ENCODE results near the gene ANKRD49. TPM values are rescaled to one million over a fixed set of nuclear protein-coding genes. Genes with fewer than 3 reads are reported as not detected.

The ANKRD49 gene
- total and polyA plus RNA-seq, 10 of the 15 experiments (the other 5 are each of a cell fraction or from before 2014, with no cell fraction given): 19.2 to 46.6 (median 33.6) TPM

DNA sequence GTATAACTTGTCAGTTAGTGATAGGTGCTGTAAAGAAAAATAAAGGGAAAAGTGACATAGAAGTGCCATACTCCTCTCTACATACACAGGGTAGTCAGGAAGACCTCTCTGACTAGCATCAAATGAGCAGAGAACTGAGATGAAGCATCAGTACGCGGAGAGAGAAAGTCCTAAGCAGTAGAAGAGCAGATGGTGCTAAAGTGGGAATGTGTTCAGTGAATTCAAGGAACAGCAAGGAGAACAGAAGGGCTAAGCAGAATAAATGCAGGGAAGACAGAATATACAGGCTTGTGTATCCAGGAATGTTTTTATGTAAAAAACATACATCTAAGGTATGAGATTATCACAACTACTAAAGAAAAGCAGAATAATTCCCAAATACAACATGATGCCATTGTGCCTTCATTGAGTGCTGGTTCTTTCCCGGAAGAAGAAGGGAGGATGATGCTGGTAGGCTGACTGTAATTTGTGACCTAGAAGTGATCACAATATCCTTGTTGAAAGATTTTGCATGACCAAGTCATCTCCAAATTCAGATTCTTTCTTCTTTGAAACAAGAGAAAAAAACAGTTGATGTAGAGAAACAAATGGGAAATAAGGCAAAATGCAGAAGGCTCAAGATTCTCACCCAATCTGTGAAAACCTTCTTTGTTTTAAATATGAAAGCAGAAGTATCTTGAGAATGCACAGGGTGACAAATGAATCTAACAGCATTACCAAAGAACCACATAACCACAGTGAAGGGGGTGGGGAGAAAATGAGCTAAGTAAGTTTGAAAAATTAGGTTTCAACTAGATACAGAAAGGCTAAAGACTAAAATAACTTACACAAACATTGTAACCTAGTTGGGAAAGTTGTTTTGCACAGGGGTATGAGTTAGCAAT, 20.6 kb upstream of the ANKRD49 start (continued):
- TF ChIP-seq, protein P1, sequence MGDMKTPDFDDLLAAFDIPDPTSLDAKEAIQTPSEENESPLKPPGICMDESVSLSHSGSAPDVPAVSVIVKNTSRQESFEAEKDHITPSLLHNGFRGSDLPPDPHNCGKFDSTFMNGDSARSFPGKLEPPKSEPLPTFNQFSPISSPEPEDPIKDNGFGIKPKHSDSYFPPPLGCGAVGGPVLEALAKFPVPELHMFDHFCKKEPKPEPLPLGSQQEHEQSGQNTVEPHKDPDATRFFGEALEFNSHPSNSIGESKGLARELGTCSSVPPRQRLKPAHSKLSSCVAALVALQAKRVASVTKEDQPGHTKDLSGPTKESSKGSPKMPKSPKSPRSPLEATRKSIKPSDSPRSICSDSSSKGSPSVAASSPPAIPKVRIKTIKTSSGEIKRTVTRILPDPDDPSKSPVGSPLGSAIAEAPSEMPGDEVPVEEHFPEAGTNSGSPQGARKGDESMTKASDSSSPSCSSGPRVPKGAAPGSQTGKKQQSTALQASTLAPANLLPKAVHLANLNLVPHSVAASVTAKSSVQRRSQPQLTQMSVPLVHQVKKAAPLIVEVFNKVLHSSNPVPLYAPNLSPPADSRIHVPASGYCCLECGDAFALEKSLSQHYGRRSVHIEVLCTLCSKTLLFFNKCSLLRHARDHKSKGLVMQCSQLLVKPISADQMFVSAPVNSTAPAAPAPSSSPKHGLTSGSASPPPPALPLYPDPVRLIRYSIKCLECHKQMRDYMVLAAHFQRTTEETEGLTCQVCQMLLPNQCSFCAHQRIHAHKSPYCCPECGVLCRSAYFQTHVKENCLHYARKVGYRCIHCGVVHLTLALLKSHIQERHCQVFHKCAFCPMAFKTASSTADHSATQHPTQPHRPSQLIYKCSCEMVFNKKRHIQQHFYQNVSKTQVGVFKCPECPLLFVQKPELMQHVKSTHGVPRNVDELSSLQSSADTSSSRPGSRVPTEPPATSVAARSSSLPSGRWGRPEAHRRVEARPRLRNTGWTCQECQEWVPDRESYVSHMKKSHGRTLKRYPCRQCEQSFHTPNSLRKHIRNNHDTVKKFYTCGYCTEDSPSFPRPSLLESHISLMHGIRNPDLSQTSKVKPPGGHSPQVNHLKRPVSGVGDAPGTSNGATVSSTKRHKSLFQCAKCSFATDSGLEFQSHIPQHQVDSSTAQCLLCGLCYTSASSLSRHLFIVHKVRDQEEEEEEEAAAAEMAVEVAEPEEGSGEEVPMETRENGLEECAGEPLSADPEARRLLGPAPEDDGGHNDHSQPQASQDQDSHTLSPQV (IDR thresholded peaks at IDR 0.05): peak; percentile 90; the same call in 1 of the 2 replicates
- TF ChIP-seq, protein P2, sequence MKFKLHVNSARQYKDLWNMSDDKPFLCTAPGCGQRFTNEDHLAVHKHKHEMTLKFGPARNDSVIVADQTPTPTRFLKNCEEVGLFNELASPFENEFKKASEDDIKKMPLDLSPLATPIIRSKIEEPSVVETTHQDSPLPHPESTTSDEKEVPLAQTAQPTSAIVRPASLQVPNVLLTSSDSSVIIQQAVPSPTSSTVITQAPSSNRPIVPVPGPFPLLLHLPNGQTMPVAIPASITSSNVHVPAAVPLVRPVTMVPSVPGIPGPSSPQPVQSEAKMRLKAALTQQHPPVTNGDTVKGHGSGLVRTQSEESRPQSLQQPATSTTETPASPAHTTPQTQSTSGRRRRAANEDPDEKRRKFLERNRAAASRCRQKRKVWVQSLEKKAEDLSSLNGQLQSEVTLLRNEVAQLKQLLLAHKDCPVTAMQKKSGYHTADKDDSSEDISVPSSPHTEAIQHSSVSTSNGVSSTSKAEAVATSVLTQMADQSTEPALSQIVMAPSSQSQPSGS (IDR thresholded peaks at IDR 0.05; ENCODE audit: low read length): peak; percentile 97
- TF ChIP-seq, protein P3, sequence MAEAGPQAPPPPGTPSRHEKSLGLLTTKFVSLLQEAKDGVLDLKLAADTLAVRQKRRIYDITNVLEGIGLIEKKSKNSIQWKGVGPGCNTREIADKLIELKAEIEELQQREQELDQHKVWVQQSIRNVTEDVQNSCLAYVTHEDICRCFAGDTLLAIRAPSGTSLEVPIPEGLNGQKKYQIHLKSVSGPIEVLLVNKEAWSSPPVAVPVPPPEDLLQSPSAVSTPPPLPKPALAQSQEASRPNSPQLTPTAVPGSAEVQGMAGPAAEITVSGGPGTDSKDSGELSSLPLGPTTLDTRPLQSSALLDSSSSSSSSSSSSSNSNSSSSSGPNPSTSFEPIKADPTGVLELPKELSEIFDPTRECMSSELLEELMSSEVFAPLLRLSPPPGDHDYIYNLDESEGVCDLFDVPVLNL (IDR thresholded peaks at IDR 0.05; ENCODE audit: low read depth, low read length): no peak
- TF ChIP-seq, protein P4, sequence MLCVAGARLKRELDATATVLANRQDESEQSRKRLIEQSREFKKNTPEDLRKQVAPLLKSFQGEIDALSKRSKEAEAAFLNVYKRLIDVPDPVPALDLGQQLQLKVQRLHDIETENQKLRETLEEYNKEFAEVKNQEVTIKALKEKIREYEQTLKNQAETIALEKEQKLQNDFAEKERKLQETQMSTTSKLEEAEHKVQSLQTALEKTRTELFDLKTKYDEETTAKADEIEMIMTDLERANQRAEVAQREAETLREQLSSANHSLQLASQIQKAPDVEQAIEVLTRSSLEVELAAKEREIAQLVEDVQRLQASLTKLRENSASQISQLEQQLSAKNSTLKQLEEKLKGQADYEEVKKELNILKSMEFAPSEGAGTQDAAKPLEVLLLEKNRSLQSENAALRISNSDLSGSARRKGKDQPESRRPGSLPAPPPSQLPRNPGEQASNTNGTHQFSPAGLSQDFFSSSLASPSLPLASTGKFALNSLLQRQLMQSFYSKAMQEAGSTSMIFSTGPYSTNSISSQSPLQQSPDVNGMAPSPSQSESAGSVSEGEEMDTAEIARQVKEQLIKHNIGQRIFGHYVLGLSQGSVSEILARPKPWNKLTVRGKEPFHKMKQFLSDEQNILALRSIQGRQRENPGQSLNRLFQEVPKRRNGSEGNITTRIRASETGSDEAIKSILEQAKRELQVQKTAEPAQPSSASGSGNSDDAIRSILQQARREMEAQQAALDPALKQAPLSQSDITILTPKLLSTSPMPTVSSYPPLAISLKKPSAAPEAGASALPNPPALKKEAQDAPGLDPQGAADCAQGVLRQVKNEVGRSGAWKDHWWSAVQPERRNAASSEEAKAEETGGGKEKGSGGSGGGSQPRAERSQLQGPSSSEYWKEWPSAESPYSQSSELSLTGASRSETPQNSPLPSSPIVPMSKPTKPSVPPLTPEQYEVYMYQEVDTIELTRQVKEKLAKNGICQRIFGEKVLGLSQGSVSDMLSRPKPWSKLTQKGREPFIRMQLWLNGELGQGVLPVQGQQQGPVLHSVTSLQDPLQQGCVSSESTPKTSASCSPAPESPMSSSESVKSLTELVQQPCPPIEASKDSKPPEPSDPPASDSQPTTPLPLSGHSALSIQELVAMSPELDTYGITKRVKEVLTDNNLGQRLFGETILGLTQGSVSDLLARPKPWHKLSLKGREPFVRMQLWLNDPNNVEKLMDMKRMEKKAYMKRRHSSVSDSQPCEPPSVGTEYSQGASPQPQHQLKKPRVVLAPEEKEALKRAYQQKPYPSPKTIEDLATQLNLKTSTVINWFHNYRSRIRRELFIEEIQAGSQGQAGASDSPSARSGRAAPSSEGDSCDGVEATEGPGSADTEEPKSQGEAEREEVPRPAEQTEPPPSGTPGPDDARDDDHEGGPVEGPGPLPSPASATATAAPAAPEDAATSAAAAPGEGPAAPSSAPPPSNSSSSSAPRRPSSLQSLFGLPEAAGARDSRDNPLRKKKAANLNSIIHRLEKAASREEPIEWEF (IDR thresholded peaks at IDR 0.05; ENCODE audit: insufficient replicate concordance, low read depth, low read length): peak; percentile 53
- TF ChIP-seq, protein P5, sequence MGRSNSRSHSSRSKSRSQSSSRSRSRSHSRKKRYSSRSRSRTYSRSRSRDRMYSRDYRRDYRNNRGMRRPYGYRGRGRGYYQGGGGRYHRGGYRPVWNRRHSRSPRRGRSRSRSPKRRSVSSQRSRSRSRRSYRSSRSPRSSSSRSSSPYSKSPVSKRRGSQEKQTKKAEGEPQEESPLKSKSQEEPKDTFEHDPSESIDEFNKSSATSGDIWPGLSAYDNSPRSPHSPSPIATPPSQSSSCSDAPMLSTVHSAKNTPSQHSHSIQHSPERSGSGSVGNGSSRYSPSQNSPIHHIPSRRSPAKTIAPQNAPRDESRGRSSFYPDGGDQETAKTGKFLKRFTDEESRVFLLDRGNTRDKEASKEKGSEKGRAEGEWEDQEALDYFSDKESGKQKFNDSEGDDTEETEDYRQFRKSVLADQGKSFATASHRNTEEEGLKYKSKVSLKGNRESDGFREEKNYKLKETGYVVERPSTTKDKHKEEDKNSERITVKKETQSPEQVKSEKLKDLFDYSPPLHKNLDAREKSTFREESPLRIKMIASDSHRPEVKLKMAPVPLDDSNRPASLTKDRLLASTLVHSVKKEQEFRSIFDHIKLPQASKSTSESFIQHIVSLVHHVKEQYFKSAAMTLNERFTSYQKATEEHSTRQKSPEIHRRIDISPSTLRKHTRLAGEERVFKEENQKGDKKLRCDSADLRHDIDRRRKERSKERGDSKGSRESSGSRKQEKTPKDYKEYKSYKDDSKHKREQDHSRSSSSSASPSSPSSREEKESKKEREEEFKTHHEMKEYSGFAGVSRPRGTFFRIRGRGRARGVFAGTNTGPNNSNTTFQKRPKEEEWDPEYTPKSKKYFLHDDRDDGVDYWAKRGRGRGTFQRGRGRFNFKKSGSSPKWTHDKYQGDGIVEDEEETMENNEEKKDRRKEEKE (IDR thresholded peaks at IDR 0.05): no peak
- TF ChIP-seq SREBF2 (IDR thresholded peaks at IDR 0.05; ENCODE audit: low read length): no peak
- TF ChIP-seq MYC (IDR thresholded peaks at IDR 0.05; ENCODE audit: insufficient read depth, insufficient read length, insufficient replicate concordance, low read length, severe bottlenecking): no peak
- TF ChIP-seq RBBP5 (conservative IDR thresholded peaks at IDR 0.05): no peak
- TF ChIP-seq, protein P6, sequence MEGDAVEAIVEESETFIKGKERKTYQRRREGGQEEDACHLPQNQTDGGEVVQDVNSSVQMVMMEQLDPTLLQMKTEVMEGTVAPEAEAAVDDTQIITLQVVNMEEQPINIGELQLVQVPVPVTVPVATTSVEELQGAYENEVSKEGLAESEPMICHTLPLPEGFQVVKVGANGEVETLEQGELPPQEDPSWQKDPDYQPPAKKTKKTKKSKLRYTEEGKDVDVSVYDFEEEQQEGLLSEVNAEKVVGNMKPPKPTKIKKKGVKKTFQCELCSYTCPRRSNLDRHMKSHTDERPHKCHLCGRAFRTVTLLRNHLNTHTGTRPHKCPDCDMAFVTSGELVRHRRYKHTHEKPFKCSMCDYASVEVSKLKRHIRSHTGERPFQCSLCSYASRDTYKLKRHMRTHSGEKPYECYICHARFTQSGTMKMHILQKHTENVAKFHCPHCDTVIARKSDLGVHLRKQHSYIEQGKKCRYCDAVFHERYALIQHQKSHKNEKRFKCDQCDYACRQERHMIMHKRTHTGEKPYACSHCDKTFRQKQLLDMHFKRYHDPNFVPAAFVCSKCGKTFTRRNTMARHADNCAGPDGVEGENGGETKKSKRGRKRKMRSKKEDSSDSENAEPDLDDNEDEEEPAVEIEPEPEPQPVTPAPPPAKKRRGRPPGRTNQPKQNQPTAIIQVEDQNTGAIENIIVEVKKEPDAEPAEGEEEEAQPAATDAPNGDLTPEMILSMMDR (IDR thresholded peaks at IDR 0.05 in 2 of 3, conservative IDR thresholded peaks at IDR 0.05 in 1 of 3; ENCODE audit: control insufficient read depth in 2 of 3, extremely low read depth in 1 of 3, insufficient read depth in 1 of 3, low read depth in 3 of 3, low read length in 3 of 3): no peak

All from GM12878 (cell line).